Uterus (tissue), 2 donors: Measurements from ENCODE around the gene TMEM252.

ENCODE experiments used
- CTCF ChIP-seq, 4 experiments: fragments of 200-600 bp in 2 of 4; fragments of 450-650 bp in 2 of 4; sonication (generic) in 2 of 4; IDR thresholded peaks; one replicate each; pipeline ENCODE4 v1.5.1; 2016 to 2019; ENCODE audit warnings: antibody characterized with exemption in 4 of 4, mild to moderate bottlenecking in 2 of 4, moderate library complexity in 1 of 4
- POLR2A ChIP-seq, 2 donors: fragments of 450-650 bp; IDR thresholded peaks; one replicate each; pipeline ENCODE4 v1.6.1; 2016; ENCODE audit warnings: antibody characterized with exemption in 2 of 2, mild to moderate bottlenecking in 1 of 2, moderate library complexity in 1 of 2

GRCh38 chr9:68545033-68545705 is 4.5 kb upstream of the TMEM252 start:
- TF ChIP-seq CTCF (IDR thresholded peaks at IDR 0.05) (no peak), POLR2A (IDR thresholded peaks at IDR 0.05) (no peak)
